OCI-LY1 (cell line): ENCODE results near the gene GPR21.

ENCODE experiments used
- H2AFZ ChIP-seq: fragments of 200-600 bp; sonication (generic), shearing (Covaris generic); 2 replicates; pipeline ENCODE4 v1.6.0; 2014; ENCODE audit warnings: antibody characterized with exemption, mild to moderate bottlenecking, low read length
- H3F3A ChIP-seq: fragments of 200-600 bp; sonication (generic), shearing (Covaris generic); 2 replicates; pipeline ENCODE4 v1.6.0; 2014; ENCODE audit warnings: mild to moderate bottlenecking, antibody characterized with exemption, low read length, moderate library complexity; ENCODE audit not compliant: insufficient read depth
- H3K27ac ChIP-seq: fragments of 200-600 bp; sonication (generic); 2 replicates; pipeline ENCODE4 v1.5.1; 2014; ENCODE audit warnings: low read length, mixed run types, mild to moderate bottlenecking, low read depth; ENCODE audit not compliant: poor library complexity, severe bottlenecking
- H3K27me3 ChIP-seq: fragments of 200-600 bp; sonication (generic); 2 replicates; pipeline ENCODE4 v1.6.0; 2014; ENCODE audit warnings: antibody characterized with exemption, mild to moderate bottlenecking, low read length, moderate library complexity; ENCODE audit not compliant: insufficient read depth
- H3K36me3 ChIP-seq: fragments of 200-600 bp; sonication (generic); 2 replicates; pipeline ENCODE4 v1.6.1; 2014; ENCODE audit warnings: mild to moderate bottlenecking, antibody characterized with exemption, low read length, moderate library complexity, mixed read lengths; ENCODE audit not compliant: insufficient read depth
- H3K4me1 ChIP-seq: fragments of 200-600 bp; sonication (generic); 2 replicates; pipeline ENCODE4 v1.5.1; 2014; ENCODE audit warnings: mild to moderate bottlenecking, low read length, moderate library complexity; ENCODE audit not compliant: insufficient read depth, severe bottlenecking
- H3K4me2 ChIP-seq: fragments of 200-600 bp; sonication (generic), shearing (Covaris generic); 2 replicates; pipeline ENCODE4 v1.6.1; 2014; ENCODE audit warnings: low read length
- H3K4me3 ChIP-seq: fragments of 200-600 bp; sonication (generic); 2 replicates; pipeline ENCODE4 v1.5.1; 2014; ENCODE audit warnings: low read length, low read depth, mild to moderate bottlenecking, mixed read lengths; ENCODE audit not compliant: poor library complexity, severe bottlenecking
- H3K79me2 ChIP-seq: fragments of 200-600 bp; shearing (Covaris generic); 2 replicates; pipeline ENCODE4 v1.6.1; 2016; ENCODE audit warnings: mixed run types, low read length, mixed read lengths; ENCODE audit not compliant: insufficient read depth
- H3K9ac ChIP-seq: fragments of 200-600 bp; sonication (generic), shearing (Covaris generic); 2 replicates; pipeline ENCODE4 v1.6.1; 2014; ENCODE audit warnings: mild to moderate bottlenecking, low read length, mixed read lengths
- H3K9me2 ChIP-seq: fragments of 200-600 bp; sonication (generic), shearing (Covaris generic); 2 replicates; pipeline ENCODE4 v1.6.1; 2014; ENCODE audit warnings: low read depth, mild to moderate bottlenecking, low read length, mixed read lengths
- H3K9me3 ChIP-seq: fragments of 200-600 bp; shearing (Covaris generic); 2 replicates; pipeline ENCODE4 v1.6.1; 2014; ENCODE audit warnings: low read length, mixed read lengths
- H4K20me1 ChIP-seq: fragments of 200-600 bp; sonication (generic), shearing (Covaris generic); 2 replicates; pipeline ENCODE4 v1.6.0; 2016; ENCODE audit warnings: mild to moderate bottlenecking, low read length; ENCODE audit not compliant: insufficient read depth
- CTCF ChIP-seq: fragments of 200-600 bp; sonication (generic), shearing (Covaris generic); IDR thresholded peaks from 2 replicates; pipeline ENCODE4 v1.5.1; 2017; ENCODE audit warnings: mild to moderate bottlenecking, antibody characterized with exemption, low read length, moderate library complexity, mixed read lengths
- EZH2 ChIP-seq: fragments of 200-600 bp; sonication (generic), shearing (Covaris generic); IDR thresholded peaks from 2 replicates; pipeline ENCODE4 v1.8.0; 2017; ENCODE audit warnings: borderline replicate concordance, mixed run types, mild to moderate bottlenecking, antibody characterized with exemption, low read length, moderate library complexity, mixed read lengths

Gene GPR21

GRCh38 chr9:123067136-123067535 lies 33.7 kb downstream of the GPR21 start:
- H3K4me1 ChIP-seq = no peaks in the 10 kb centered on the region
- no peaks in the 10 kb centered on the region for H3K79me2 ChIP-seq
- no peak for TF ChIP-seq EZH2
- TF ChIP-seq CTCF = no peak
- no peaks in the 10 kb centered on the region for H3K9me2 ChIP-seq
- H3K4me3 ChIP-seq = no peak overlapping the region
- peaks cover 54% of the 10 kb centered on the region for H3K36me3 ChIP-seq
- H3K9me3 ChIP-seq = no peaks in the 10 kb centered on the region
- no peak overlapping the region for H3K4me2 ChIP-seq
- H2AFZ ChIP-seq = no peak overlapping the region
- no peak overlapping the region for H3K27ac ChIP-seq
- no peak overlapping the region for H3K9ac ChIP-seq
- no peaks in the 10 kb centered on the region for H4K20me1 ChIP-seq
- H3K27me3 ChIP-seq = no peaks in the 10 kb centered on the region
- H3F3A ChIP-seq = no peaks in the 10 kb centered on the region

GRCh38 chr9:123069010-123069481 lies 35.6 kb downstream of the GPR21 start:
- H3K4me2 ChIP-seq = no peak overlapping the region
- no peaks in the 10 kb centered on the region for H3F3A ChIP-seq
- no peaks in the 10 kb centered on the region for H4K20me1 ChIP-seq
- TF ChIP-seq CTCF = no peak
- TF ChIP-seq EZH2 = no peak
- no peaks in the 10 kb centered on the region for H3K9me3 ChIP-seq
- H3K9ac ChIP-seq = no peak overlapping the region
- no peaks in the 10 kb centered on the region for H3K27me3 ChIP-seq
- H3K4me3 ChIP-seq = no peak overlapping the region
- peaks cover 73% of the 10 kb centered on the region for H3K36me3 ChIP-seq
- H3K4me1 ChIP-seq = peaks cover 13% of the 10 kb centered on the region
- no peak overlapping the region for H3K27ac ChIP-seq
- H3K79me2 ChIP-seq = no peaks in the 10 kb centered on the region
- H3K9me2 ChIP-seq = no peaks in the 10 kb centered on the region
- no peak overlapping the region for H2AFZ ChIP-seq

GRCh38 chr9:123070198-123070597 lies 36.7 kb downstream of the GPR21 start:
- H3K36me3 ChIP-seq = peaks cover 75% of the 10 kb centered on the region
- H3K27ac ChIP-seq = no peak overlapping the region
- no peaks in the 10 kb centered on the region for H3K9me2 ChIP-seq
- H2AFZ ChIP-seq = no peak overlapping the region
- H3F3A ChIP-seq = no peaks in the 10 kb centered on the region
- no peak overlapping the region for H3K9ac ChIP-seq
- peaks cover 13% of the 10 kb centered on the region for H3K4me1 ChIP-seq
- TF ChIP-seq CTCF (no peak), EZH2 (no peak)
- no peak overlapping the region for H3K4me2 ChIP-seq
- H3K79me2 ChIP-seq = no peaks in the 10 kb centered on the region
- no peaks in the 10 kb centered on the region for H4K20me1 ChIP-seq
- H3K9me3 ChIP-seq = no peaks in the 10 kb centered on the region
- no peak overlapping the region for H3K4me3 ChIP-seq
- H3K27me3 ChIP-seq = no peaks in the 10 kb centered on the region
